GM12872 (cell line): ENCODE data around the gene CCDC61.
A peak's percentile ranks its signal among the peaks of the same experiment; 100 is the strongest.

ENCODE experiments used
- CTCF ChIP-seq: IDR thresholded peaks from 3 replicates; pipeline ENCODE4 v1.5.1; 2011; ENCODE audit warnings: low read depth, mild to moderate bottlenecking, low read length, moderate library complexity; ENCODE audit not compliant: insufficient read depth

CCDC61 gene

GRCh38 chr19:46009530-46010510 is 14.6 kb downstream of the CCDC61 start:
- TF ChIP-seq CTCF: peak; percentile 89

- no peak for TF ChIP-seq CTCF
These were observed 19.3 kb downstream of the CCDC61 start for GRCh38 chr19:46014534-46014933.

DNA sequence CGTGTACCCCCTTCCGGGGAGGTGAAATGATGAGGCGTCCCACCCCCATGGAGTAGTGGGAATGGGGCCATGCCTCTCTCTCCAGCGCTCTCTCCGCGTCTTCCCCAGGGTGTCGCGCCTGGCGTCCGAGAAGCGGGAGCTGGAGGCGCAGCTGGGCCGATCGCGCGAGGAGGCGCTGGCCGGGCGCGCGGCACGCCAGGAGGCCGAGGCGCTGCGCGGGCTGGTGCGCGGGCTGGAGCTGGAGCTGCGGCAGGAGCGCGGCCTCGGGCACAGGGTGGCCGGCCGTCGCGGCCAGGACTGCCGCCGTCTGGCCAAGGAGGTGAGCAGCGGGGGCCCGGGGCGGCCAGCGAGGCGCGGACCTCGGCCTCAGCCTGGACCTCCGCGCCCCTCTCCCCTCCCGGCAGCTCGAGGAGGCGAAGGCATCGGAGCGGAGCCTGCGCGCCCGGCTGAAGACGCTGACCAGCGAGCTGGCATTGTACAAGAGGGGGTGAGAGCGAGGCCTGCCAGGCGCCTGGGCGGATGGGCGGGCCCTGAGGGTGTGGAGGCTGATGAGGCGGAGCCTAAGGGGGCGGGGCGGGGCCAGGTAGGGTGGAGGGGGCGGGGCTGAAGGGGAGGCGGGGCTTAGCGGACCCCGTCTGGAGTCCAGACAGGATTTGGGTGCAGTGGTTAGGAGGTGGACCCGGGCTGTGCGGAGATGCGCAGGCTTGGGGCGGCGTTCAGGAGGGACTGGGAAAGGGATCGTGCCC is 19.8 kb downstream of the CCDC61 start:
- no peak for TF ChIP-seq CTCF

GRCh38 chr19:46015687-46016425 is 20.6 kb downstream of the CCDC61 start:
- no peak for TF ChIP-seq CTCF

GRCh38 chr19:46016426-46017094 is 21.3 kb downstream of the CCDC61 start:
- TF ChIP-seq CTCF: peak; percentile 85

DNA sequence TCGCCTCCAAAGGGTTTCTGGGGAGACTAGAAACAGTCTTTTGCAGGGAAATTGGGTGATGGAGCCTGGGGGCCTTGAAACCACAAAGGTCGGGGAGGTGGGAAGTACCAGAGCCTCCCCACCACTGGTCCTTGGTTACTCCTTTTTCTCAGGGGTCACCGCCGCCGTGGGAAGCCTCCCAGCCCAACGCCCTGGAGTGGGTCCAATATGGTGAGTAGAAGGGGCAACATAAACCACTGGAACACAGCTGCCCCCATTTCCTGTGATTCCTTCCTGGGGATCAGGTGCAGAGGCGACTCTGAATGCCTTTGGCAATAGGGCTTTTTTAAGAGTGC is 21.8 kb downstream of the CCDC61 start:
- no peak; the same call in 2 of the 3 replicates for TF ChIP-seq CTCF
